C4-2B (cell line): ENCODE data around the gene C18orf63.

ENCODE experiments used
- ZFX ChIP-seq: fragments of 450-650 bp; IDR thresholded peaks from 2 replicates; pipeline ENCODE4 v1.6.1; 2017
- TF ChIP-seq, protein P1 (sequence below): fragments of 450-650 bp; conservative IDR thresholded peaks from 2 replicates; pipeline ENCODE4 v1.5.1; 2017; ENCODE audit warnings: mild to moderate bottlenecking

DNA sequence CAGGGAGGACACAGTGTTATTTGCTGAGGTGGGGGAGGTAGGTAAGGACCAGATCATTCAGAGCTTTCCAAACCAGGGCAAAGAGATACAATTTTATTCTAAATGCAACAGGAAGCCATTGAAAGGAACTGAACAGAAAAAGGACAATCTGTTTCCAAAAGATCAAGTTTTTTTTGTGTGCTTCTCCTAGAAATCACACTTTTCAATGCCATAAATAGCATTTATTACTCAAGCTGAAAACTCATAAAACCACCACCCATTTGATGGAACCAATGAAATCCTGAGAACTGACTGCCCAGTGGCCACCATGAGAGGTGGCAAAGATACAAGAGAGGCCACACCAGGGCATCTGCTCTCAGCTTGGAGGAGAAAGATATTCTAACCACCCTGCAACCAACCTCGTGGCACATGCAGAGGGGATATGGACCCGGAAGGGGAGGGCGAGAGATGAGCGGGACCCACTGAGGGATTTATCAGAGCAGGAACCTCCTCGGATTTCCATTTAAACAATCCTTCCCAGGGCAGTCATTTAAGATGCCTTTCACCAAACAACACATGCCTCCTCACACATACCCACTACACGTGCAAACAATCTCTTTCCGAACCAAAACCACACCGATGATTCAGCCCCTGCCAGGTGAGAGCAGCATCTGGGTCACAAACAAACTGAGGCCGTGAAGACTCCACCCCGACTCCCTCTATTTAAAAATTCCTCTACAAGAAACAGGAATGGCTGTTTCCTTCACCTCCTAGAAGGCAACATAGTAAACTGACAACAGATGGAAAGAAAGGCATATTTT, 32.7 kb upstream of the C18orf63 start:
- TF ChIP-seq, protein P1, sequence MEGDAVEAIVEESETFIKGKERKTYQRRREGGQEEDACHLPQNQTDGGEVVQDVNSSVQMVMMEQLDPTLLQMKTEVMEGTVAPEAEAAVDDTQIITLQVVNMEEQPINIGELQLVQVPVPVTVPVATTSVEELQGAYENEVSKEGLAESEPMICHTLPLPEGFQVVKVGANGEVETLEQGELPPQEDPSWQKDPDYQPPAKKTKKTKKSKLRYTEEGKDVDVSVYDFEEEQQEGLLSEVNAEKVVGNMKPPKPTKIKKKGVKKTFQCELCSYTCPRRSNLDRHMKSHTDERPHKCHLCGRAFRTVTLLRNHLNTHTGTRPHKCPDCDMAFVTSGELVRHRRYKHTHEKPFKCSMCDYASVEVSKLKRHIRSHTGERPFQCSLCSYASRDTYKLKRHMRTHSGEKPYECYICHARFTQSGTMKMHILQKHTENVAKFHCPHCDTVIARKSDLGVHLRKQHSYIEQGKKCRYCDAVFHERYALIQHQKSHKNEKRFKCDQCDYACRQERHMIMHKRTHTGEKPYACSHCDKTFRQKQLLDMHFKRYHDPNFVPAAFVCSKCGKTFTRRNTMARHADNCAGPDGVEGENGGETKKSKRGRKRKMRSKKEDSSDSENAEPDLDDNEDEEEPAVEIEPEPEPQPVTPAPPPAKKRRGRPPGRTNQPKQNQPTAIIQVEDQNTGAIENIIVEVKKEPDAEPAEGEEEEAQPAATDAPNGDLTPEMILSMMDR, result no peak
- no peak for TF ChIP-seq ZFX
